ENCODE data around the gene SLC28A1.
"Not testable (repeated sequence)": the region's sequence is repeated elsewhere in the genome, so short reads cannot be mapped to it uniquely, and the experiment has no call there.

Gene SLC28A1

DNA sequence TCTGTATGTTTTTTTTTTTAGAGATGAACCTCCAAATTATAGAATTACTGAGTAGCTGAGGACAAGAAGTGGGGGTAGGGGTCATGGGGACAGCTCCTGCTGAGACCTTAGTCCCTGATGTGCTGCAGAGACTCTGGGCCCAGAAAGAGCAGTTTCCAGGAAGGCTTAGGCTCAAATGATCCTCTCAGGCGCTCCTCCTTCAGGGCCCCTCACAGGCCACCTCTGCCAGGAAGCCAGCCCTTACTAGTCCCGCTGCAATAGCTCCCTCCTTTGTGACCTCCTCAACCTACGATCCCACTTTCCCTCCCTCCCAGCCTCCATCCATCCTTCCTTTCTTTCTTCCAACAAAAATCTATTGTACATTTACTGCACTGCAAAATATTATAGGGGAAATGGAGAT lies 24.6 kb downstream of the SLC28A1 start:
- no peak for DNase-seq (ENCODE audit: low read depth in 1 of 2, low spot score in 1 of 2)

DNA sequence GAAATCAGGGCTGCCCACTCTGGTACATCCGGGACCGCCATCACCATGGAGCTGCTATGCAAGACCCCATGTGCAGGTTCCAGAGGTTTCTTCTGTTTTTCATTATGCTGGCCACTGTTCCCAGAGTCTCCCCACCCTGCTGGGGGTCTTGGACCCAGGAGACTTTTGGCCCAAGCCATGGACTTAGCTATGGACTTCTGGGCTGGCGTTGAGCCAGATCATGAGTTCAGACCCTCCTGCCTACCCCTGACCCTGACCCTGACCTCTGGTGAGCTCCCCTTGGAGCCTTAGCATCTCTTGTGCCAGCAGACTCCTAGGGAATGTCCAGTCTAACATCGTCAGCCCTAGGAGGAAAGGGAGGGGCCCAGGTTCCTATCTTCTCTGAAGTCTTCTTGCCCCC lies 25.3 kb downstream of the SLC28A1 start:
- DNase-seq (ENCODE audit: low read depth in 1 of 2, low spot score in 1 of 2): no peak

DNA sequence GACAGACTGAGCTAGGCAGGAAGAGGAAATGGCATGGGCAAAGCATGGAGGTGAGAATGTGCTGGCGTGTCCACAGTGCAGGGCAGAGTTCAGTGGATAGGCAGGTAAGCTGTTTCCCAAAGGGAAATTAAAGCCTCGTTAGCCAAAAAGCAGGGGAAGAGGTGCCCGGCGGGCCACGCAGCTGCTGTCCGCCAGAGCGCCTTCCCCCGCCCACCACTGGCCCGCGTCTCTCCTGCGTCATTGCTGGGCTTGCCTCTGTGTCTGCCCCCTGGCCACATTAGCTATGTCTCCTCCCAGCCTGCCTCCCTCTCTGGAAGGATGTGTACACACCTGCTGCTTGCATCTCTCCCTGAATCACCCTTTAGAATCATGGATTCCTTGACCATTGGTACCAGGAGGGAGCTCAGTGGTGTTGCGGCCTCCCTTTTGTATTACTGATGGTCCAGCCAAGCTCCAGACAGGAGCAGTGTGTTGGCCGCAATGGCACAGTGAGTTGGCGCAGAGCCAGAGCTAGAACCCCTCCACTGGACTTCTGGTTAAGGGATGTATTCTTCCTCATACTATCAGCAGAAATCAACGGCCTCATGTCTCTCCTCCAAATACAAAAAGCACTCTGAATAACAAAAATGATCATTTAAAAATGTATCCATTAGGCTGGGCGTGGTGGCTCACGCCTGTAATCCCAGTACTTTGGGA lies 26.6 kb downstream of the SLC28A1 start:
- DNase-seq (ENCODE audit: low read depth in 1 of 2, low spot score in 1 of 2): no peak

DNA sequence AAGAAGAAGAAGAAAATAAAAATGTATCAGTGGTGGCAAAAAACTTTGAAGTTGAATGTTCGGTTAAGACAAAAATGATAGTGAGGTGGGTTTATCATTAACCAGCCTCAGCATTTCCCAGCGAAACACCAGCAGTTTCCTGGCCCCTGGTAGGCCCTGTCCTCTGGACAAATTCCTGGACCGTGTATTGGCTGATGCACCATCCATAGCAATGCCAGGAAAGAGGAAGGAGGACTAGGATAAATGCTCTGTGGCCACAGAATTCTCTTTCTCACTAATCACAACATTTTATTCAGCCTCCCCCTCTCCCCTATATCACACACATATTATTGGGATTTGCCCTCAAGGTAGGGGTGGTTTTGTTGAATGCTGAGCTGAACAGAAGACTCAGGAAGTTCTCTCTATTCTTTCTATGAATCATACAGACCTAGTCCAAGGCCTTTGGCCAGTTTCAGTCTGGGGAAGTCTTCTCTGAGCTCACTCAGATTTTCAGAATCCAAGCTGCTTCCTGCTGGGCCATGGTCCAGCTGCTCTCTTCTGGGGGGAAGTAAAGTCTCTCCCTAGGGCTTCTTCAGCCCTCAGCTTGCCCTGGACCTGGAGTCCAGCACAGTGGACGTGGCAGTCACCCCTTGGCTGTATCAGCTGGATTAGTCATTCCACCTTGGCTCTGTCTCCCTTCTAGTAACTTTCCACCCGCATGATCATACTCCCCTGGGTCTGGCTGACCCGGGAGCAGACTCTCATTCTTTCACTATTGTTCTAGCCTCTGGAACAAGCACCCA lies 27.6 kb downstream of the SLC28A1 start:
- no peak for DNase-seq (ENCODE audit: low read depth in 1 of 2, low spot score in 1 of 2)

DNA sequence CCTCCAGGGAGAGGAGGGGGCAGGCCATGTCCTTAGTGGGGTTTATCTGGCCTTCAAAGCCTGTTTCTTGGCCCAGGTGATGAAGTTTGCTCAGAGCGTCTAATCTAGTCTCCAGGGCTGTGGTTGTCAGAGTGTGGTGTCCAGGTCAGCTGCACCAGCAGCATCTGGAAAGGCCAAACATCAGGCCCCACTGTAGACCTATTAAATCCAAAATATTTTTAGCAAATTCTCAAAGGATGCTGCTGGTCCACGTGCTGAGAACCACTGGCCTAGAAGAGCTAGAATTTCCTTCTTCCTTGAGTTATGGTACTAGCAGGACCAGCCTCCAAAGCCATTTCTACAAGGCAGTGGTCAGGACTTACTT lies 28.9 kb downstream of the SLC28A1 start:
- DNase-seq (ENCODE audit: low read depth in 1 of 2, low spot score in 1 of 2): no peak

DNA sequence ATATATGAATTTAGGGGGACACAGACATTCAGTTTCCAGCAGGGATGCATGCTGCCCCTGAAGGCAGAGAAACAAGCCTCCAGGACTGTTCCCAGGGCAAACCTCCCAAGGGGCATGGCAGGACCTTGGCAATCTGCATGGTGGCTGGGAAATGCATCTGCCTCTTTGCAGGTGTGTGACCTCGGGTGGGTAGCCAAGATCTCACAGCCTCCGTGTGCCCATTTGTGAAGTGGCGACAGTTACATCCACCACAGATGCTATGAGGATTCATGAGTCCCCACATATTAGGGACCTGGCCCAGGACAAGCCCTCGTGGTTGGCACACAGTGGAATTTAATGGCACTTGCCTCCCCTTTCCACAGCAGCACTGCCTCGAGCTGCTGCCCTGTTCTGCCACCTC lies 29.9 kb downstream of the SLC28A1 start:
- no peak for DNase-seq (ENCODE audit: low read depth in 1 of 2, low spot score in 1 of 2)

DNA sequence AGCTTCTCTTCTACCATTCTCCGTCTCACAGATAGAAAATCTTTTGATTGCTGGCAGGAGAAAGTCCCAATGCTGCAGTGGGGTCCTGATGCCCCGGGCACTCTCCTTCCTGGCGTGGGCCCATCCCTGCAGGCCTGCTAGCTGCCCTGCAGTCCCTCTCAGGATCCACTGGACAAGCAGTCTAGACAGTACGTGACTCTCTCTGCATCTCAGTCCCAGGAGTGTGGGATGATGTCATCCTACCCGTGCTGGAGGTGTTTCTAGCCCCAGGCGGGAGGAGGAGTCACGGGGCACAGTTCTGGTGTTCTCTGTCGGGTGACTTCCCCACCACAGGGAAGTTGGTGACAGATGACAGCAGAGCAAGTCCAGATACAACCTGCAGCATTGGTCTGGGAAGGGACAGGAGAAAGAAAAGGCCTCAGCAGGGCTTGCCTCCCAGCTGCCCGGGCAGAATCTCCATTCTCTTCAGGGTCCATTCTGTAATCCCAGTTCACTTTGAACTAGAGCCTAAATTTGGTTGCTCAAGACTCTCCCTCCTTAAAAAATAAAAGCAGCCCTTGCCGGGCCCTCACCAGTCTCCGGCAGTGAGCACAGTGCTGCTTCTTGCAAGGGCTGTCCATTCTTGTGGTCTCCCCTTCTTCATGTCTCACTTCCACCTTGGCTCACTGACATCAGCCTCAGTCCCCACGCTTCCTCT lies 30.6 kb downstream of the SLC28A1 start:
- DNase-seq (ENCODE audit: low read depth in 1 of 2, low spot score in 1 of 2): no peak

DNA sequence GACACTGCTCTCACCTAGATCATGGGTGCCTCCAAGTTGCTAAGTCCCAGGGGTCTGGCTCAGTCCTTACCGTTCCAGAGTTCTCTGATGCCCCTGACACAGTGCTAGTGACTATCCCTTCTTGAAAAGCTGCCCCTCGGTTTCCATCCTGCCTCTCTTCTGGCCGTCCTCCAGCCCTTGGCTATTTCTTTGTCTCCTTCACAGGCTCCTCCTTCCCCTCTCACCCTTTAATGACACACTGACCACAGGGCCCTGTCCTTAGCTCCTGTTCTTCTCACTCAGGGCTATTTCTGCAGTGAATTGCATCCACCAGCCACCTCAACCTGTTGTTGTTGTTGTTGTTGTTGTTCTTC lies 31.1 kb downstream of the SLC28A1 start:
- DNase-seq (ENCODE audit: low read depth in 1 of 2, low spot score in 1 of 2): no peak

DNA sequence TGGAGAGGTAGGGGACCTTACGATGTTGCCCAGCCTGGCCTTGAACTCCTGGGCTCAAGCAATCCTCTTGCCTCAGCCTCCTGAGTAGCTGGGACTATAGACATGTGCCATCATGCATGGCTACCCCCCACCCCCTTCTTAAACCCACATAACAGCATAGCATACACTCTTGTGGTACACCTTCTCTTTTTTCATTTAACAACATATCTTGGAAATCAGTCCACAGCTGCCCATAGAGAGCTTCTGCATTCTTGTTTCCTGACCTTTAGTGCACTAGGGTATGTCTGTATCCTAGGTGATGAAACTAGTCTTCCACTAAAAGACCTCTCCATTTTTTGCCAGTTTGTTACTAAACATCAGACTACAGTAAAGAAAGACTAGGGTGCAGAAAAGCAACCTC lies 33.0 kb downstream of the SLC28A1 start:
- DNase-seq (ENCODE audit: low read depth in 1 of 2, low spot score in 1 of 2): no peak

DNA sequence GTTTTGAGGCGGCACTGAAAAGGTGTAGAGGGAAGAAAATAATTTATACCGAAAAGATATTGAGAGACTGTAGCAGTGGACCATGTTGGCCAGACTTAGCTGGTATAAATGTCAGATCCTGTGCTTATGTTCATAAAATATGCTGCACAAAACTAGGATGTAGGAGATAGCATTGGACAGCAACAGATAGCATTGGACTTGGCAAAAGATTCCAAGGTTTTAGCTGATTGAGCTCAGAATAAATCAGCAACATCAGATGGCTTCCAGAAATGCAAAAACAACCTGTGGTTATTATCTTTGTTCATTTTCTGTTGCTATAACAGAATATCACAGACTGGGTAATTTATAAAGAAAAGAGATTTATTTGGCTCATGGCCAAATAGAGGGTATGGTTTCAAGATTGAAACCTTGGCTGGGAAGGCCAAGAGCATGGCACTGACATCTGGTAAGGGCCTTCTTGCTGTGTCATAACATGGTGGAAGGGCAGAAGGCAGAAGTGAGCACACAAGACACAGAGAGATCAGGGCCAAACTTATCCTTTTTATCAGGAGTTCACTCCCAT lies 34.7 kb downstream of the SLC28A1 start:
- DNase-seq (ENCODE audit: low read depth in 1 of 2, low spot score in 1 of 2): no peak

DNA sequence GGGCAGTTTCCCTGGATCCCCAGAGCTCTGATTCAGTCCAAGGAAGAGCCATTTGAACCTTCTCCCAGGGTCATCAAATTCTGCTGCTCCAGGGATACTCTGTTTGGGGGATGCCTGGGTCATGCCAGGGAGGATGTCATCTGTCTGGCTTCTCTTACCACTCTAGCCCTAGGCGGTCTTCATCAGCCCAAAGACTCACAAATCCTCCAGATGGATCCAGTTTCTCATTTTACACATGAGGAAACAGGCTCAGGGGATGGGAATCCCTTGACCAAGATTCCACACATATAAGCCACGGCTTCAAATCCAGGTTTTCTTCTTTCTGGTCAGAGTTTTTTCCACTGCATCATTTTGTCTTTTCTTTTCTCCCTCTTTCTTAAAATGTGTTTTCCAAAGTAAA lies 36.7 kb downstream of the SLC28A1 start:
- no peak for DNase-seq (ENCODE audit: low read depth in 1 of 2, low spot score in 1 of 2)

DNA sequence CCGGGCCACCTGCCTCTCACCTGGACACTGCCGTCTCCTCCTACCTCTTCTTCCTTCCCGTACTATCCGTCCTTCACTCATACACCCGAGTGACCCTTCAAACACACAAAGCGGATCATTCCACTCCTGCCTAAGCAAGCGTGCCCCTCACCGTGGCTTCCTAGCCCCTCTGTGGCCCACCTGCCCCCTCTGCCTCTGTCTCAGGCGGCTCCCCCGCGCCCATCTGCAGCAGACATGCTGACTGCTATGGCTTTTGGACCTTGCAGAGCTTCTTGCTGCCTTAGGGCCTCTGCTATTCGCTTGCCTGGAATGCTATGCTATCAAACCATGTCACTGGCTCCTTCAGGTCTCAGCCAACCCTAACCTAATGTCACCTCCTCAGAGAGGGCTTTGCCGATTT lies 38.1 kb downstream of the SLC28A1 start:
- no peak for DNase-seq (ENCODE audit: low read depth in 1 of 2, low spot score in 1 of 2)

DNA sequence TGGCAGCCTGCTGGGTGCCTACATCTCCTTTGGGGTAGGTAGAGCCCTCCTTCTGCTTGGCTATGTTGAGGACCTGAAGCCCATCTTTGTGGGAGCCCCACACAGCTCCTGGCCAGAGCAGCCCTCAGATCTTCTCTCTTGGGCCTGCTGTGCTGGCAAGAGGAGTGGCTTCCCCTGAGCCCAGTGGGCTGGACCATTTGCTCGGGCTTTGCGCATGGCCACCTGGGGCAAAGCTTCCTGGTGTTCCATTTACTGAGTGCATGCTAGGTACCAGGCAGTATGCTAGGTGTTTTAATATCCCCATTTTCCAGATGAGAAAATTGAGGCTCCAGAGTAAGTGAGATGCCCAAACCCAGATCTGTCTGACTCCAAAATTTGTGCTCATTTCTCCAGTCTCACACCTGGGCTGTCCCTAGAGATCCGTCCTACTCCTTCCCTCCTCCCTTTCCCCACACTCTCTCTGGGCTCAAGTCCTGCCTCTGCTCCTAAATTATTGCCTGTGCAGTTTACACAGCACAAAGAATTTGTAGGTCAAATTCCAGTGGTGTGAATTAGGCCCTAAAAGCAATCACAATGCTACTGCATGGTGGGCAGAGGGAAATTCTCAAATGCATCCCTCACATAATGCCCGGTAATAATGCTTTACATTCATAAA lies 39.7 kb downstream of the SLC28A1 start:
- DNase-seq (ENCODE audit: low read depth in 1 of 2, low spot score in 1 of 2): no peak

DNA sequence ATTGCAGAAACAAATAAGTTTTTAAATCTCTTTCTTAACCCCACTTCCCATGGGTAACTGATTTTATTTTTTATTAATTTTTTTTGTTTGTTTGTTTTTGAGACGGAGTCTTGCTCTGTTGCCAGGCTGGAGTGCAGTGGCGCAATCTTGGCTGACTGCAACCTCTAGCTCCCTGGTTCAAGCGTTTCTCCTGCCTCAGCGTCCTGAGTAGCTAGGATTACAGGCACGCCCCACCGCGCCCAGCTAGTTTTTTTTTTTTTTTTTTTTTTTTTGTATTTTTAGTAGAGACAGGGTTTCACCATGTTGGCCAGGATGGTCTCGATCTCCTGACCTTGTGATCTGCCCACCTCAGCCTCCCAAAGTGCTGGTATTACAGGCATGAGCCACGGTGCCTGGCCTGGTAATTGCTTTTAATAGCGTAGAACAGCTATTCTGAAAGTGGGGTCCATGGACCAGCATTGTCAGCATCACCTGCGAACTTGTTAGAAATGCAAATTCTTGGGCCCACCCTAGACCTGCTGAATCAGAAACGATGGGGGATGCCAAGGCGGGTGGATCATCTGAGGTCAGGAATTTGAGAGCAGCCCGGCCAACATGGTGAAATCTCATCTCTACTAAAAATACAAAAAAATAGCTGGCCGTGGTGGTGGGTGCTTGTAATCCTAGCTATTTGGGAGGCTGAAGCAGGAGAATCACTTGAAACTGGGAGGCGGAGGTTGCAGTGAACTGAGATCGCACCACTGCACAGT lies 40.5 kb downstream of the SLC28A1 start:
- not testable (repeated sequence) for DNase-seq (ENCODE audit: low read depth in 1 of 2, low spot score in 1 of 2)

DNA sequence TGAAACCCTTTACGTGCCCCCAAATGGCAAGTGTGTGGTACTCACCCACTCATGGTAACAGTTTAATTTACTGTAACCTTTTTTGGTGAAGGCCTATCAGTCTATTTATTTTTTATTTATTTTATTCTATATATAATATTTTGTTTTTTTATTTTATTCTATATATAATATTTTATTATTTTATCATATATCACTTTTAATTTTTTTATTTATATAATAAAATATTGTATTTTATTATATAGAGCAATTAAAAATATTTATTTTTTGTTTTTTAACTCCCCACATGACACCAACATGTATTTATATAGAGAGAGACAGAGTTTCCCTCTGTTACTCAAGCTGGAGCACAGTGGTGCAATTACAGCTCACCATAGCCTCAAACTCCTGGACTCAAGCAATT lies 41.4 kb downstream of the SLC28A1 start:
- DNase-seq (ENCODE audit: low read depth in 1 of 2, low spot score in 1 of 2): no peak

DNA sequence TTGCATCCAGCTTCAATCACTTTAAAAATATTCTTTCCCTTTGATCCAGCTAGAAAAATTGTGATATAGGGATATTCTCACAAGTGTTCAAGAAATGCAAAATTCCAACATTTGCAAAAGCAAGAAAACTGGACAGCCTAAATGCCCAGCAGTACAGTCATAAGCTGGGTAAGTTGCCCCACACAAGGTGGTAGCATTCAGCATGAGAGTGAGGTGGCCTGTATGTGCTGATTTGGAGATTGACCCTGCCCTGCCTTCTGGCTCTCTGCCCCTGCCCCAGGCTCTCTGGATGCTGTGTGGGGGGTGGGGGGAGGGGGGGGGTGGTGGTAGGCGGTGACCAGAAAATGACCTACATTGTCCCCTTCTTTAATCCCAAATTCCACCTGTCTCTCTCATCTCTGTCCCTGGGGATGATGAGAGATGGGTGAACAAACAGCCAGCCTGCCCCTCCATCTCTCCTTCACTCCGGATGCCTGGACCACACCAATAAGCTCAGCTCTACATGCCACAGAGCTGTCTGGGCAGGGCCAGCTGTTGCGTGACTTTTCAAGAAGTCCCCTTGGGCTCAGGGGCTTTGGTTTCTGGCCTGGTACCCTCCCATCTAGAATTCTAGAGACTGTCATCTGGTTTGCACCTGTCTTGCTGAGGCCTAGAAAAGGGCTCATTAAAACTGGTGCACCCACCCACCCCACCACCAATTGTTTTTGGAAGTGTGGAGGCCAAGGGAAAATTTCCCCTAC lies 42.2 kb downstream of the SLC28A1 start:
- no peak for DNase-seq (ENCODE audit: low read depth in 1 of 2, low spot score in 1 of 2)

DNA sequence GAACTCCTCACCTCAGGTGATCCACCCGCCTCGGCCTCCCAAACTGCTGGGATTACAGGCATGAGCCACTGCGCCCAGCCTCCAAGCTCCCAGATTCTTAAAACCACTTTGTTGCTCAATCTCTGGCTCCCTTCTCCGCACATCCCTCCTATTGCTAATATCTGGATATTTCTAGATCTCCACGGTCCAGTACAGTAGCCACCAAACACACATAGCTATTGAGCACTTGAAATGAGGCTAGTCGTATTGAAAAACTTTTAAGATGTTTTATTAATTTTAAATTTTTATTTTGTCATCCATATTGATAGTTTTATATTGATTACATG lies 44.3 kb downstream of the SLC28A1 start:
- no peak for DNase-seq (ENCODE audit: low read depth in 1 of 2, low spot score in 1 of 2)

DNA sequence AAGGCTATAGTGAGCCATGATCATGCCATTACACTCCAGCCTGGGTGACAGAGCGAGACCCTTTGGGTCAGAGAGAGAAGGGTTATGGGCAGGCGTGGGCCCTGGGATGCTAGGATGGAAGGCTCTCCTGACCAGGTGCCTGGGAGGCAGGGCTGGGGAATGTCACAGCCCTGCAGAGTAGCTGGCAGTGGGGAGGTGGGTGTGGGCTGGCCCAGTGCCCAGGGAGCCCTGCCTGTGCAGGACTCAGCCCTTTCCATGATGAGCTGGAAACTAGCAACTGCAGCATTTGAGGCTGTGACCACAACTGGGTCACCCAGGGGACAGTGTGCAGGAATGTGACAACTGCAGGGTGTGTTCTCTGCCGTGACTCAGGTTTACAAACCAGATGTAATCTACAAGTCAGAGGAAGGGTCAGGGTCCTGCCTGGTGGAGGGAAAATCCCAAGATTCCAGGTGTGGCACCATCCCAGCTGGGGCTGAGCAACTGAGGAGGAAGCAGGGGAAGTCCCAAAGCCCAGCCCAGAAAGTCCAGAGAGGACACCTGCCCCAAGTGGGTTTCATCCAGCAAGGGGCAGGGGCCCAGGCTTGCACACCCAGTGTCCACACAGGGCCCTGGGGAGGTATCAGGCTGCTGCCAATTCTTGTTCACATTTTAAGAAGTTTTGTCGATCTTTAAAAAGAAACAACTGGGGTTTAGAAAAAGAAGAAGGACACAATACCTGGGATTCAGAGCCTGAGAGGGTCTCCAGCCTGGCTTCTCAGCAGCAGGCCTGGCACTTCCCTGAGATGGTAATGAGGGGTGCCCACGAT lies 45.5 kb downstream of the SLC28A1 start:
- no peak for DNase-seq (ENCODE audit: low read depth in 1 of 2, low spot score in 1 of 2)

DNA sequence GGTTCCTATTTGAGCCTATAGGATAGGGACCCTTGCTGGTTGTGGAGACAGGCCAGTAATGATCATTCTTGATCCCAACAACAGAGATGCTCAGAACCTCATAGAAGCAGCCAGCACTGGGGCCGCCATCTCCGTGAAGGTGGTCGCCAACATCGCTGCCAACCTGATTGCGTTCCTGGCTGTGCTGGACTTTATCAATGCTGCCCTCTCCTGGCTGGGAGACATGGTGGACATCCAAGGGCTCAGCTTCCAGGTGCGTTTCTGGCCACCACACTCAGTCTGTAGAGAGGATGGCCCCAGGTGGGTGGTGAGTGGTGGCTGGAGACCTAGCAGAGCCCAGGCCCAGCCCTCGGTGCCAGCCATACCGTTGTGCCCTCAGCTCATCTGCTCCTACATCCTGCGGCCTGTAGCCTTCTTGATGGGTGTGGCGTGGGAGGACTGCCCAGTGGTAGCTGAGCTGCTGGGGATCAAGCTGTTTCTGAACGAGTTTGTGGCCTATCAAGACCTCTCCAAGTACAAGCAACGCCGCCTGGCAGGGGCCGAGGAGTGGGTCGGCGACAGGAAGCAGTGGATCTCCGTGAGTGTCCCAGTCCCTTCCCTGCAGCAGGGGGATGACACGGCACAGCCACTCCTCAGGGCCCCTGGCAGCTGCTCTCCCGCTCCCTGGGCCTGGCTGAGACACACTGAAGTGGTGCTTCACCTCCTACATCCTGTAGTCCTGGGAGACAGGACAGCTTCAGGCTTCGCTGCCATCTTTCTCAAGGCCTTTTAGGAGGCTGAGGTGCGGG lies 50.7 kb downstream of the SLC28A1 start:
- DNase-seq (ENCODE audit: low read depth in 1 of 2, low spot score in 1 of 2): no peak

Data from activated CD4-positive, alpha-beta T cell treated with anti-CD3 and anti-CD28 coated beads, Interleukin-2, amount 50 U/mL, for 24 hours (primary cell).